ENCODE results near the gene EIF4G3.

The EIF4G3 gene

GRCh38 chr1:20893931-20894330, 282.8 kb downstream of the EIF4G3 start:
- no peak for TF ChIP-seq CTCF (IDR thresholded peaks at IDR 0.05; ENCODE audit: low read depth, low read length, missing control alignments)
- H3K27me3 ChIP-seq (replicated peaks) = no peaks in the 10 kb centered on the region
- in situ Hi-C loops (cut with HindIII; ENCODE audit: low pct_ligation_motif_present, low sequenced_read_pairs) = no loop called here
- DNase-seq = no peak
- H3K27ac ChIP-seq = no peak overlapping the region
- H3K4me3 ChIP-seq (ENCODE audit: low read depth, low read length) = no peak overlapping the region
- H3K36me3 ChIP-seq (replicated peaks) = peaks cover 10% of the 10 kb centered on the region

GRCh38 chr1:20891091-20891490, 285.6 kb downstream of the EIF4G3 start:
- in situ Hi-C loops (cut with HindIII; ENCODE audit: low pct_ligation_motif_present, low sequenced_read_pairs) = no loop called here
- H3K36me3 ChIP-seq (replicated peaks) = peaks cover 12% of the 10 kb centered on the region
- no peak for DNase-seq

DNA sequence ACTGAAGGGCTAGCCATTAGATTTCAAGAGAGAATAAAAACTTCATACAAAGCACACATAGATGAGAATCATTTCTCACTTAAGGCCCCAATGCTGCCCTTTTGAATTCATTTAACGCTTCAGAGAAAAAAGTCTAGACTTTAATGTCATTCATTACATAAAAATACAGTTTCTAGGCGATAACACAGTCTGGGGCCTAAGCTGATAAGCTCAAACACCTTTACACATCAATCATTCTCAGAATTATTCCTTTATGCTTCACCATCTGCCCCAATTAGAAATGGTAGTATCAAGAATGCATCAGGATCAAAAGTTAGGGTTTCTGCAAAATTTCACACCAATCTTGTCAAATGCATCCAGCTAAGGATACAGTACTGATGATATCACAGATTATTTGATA, 289.5 kb downstream of the EIF4G3 start:
- Histone ChIP-seq H3K36me3 (replicated peaks) (peaks cover 7% of the 10 kb centered on the region), H3K27me3 (replicated peaks) (no peaks in the 10 kb centered on the region), H3K27ac (no peak overlapping the region), H3K4me3 (ENCODE audit: low read depth, low read length) (no peak overlapping the region)
- no peak for TF ChIP-seq CTCF (IDR thresholded peaks at IDR 0.05; ENCODE audit: low read depth, low read length, missing control alignments)
- in situ Hi-C loops (cut with HindIII; ENCODE audit: low pct_ligation_motif_present, low sequenced_read_pairs) = no loop called here
- DNase-seq = no peak

More at GRCh38 chr1:20891091-20891490, 285.6 kb downstream of the EIF4G3 start:
- no peak overlapping the region for H3K4me3 ChIP-seq (ENCODE audit: low read depth, low read length)
- no peak overlapping the region for H3K27ac ChIP-seq
- no peaks in the 10 kb centered on the region for H3K27me3 ChIP-seq (replicated peaks)
- TF ChIP-seq CTCF (IDR thresholded peaks at IDR 0.05; ENCODE audit: low read depth, low read length, missing control alignments) = no peak

DNA sequence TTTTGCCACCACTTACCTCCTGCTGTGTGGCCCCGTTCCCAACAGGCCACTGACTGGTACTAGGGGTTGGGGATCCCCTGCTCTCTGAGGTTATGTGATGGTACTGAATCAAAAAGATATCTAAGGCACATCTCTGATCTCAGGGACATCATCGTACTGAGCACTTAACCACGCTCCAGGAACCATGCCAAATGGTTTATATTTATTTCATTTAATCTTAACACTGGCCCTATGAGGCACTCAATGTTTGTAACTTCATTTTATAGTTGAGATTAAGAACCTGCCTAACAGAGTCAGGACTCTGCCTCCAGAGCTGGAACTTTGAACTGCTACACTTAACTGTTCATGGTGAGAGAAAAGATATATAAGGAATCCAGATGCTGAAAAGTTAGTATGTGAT, 291.6 kb downstream of the EIF4G3 start:
- H3K36me3 ChIP-seq (replicated peaks) = peaks cover 3% of the 10 kb centered on the region
- in situ Hi-C loops (cut with HindIII; ENCODE audit: low pct_ligation_motif_present, low sequenced_read_pairs) = no loop called here
- peak; percentile 49 for DNase-seq

GRCh38 chr1:20884513-20884912, 292.2 kb downstream of the EIF4G3 start:
- DNase-seq = no peak
- in situ Hi-C loops (cut with HindIII; ENCODE audit: low pct_ligation_motif_present, low sequenced_read_pairs) = no loop called here
- Histone ChIP-seq H3K27me3 (replicated peaks) (no peaks in the 10 kb centered on the region), H3K36me3 (replicated peaks) (peaks cover 3% of the 10 kb centered on the region), H3K27ac (no peak overlapping the region), H3K4me3 (ENCODE audit: low read depth, low read length) (no peak overlapping the region)
- no peak for TF ChIP-seq CTCF (IDR thresholded peaks at IDR 0.05; ENCODE audit: low read depth, low read length, missing control alignments)

More for the DNA sequence above, 291.6 kb downstream of the EIF4G3 start:
- Histone ChIP-seq H3K27ac (no peak overlapping the region), H3K27me3 (replicated peaks) (no peaks in the 10 kb centered on the region), H3K4me3 (ENCODE audit: low read depth, low read length) (no peak overlapping the region)
- no peak for TF ChIP-seq CTCF (IDR thresholded peaks at IDR 0.05; ENCODE audit: low read depth, low read length, missing control alignments)

GRCh38 chr1:20883766-20884165, 292.9 kb downstream of the EIF4G3 start:
- no peak for TF ChIP-seq CTCF (IDR thresholded peaks at IDR 0.05; ENCODE audit: low read depth, low read length, missing control alignments)
- H3K36me3 ChIP-seq (replicated peaks) = peaks cover 6% of the 10 kb centered on the region
- no peak overlapping the region for H3K4me3 ChIP-seq (ENCODE audit: low read depth, low read length)
- no peak overlapping the region for H3K27ac ChIP-seq
- in situ Hi-C loops (cut with HindIII; ENCODE audit: low pct_ligation_motif_present, low sequenced_read_pairs) = no loop called here
- DNase-seq = no peak
- H3K27me3 ChIP-seq (replicated peaks) = no peaks in the 10 kb centered on the region

Data from brain microvascular endothelial cell (primary cell).